Esophagus squamous epithelium (tissue), 4 donors: Measurements from ENCODE around the gene IGFBP4.

Source experiments
- POLR2A ChIP-seq, 4 donors: fragments of 450-650 bp; IDR thresholded peaks; one replicate each; pipeline ENCODE4 v1.6.1; 2017; ENCODE audit warnings: antibody characterized with exemption in 4 of 4, mild to moderate bottlenecking in 4 of 4, moderate library complexity in 3 of 4
- TF ChIP-seq, protein P1 (sequence below), 6 experiments: fragments of 450-650 bp in 4 of 6; fragments of 200-600 bp in 2 of 6; sonication (generic) in 2 of 6; IDR thresholded peaks; one replicate each; pipeline ENCODE4 v1.5.1; 2016 to 2019; ENCODE audit warnings: antibody characterized with exemption in 6 of 6, mild to moderate bottlenecking in 4 of 6, moderate library complexity in 4 of 6

GRCh38 chr17:40456396-40456951 is 13.2 kb downstream of the IGFBP4 start:
- TF ChIP-seq, protein P1, sequence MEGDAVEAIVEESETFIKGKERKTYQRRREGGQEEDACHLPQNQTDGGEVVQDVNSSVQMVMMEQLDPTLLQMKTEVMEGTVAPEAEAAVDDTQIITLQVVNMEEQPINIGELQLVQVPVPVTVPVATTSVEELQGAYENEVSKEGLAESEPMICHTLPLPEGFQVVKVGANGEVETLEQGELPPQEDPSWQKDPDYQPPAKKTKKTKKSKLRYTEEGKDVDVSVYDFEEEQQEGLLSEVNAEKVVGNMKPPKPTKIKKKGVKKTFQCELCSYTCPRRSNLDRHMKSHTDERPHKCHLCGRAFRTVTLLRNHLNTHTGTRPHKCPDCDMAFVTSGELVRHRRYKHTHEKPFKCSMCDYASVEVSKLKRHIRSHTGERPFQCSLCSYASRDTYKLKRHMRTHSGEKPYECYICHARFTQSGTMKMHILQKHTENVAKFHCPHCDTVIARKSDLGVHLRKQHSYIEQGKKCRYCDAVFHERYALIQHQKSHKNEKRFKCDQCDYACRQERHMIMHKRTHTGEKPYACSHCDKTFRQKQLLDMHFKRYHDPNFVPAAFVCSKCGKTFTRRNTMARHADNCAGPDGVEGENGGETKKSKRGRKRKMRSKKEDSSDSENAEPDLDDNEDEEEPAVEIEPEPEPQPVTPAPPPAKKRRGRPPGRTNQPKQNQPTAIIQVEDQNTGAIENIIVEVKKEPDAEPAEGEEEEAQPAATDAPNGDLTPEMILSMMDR (IDR thresholded peaks at IDR 0.05) = no peak
- TF ChIP-seq POLR2A (IDR thresholded peaks at IDR 0.05) = no peak
